Progenitor cell of endocrine pancreas (in vitro differentiated cells): ENCODE data around the gene CARHSP1. TPM values are rescaled to one million over a fixed set of nuclear protein-coding genes. Genes with fewer than 3 reads are reported as not detected.

Source experiments
- DNase-seq: peaks from one replicate; pipeline ENCODE4 v3.0.0; 2021; ENCODE audit warnings: low spot score; ENCODE audit not compliant: unreplicated experiment
- H3K27ac Mint-ChIP-seq: 2 replicates; pipeline ENCODE4 v1.8.0; 2021; ENCODE audit warnings: mild to moderate bottlenecking, moderate library complexity, mixed read lengths
- H3K27me3 Mint-ChIP-seq: 2 replicates; pipeline ENCODE4 v1.8.0; 2021; ENCODE audit warnings: mixed read lengths
- H3K36me3 Mint-ChIP-seq: 2 replicates; pipeline ENCODE4 v1.8.0; 2022; ENCODE audit warnings: mixed read lengths; ENCODE audit not compliant: insufficient read depth
- H3K4me1 Mint-ChIP-seq: 2 replicates; pipeline ENCODE4 v1.8.0; 2021; ENCODE audit warnings: low read depth, mixed read lengths
- H3K4me3 Mint-ChIP-seq: 2 replicates; pipeline ENCODE4 v1.8.0; 2021; ENCODE audit warnings: low read depth, mild to moderate bottlenecking, moderate library complexity, mixed read lengths
- H3K9me3 Mint-ChIP-seq: 2 replicates; pipeline ENCODE4 v1.8.0; 2021; ENCODE audit warnings: low read depth, mixed read lengths
- CTCF ChIP-seq: fragments of 200-600 bp; sonication (generic); IDR thresholded peaks from one replicate; pipeline ENCODE4 v1.5.0; 2021; ENCODE audit warnings: antibody characterized with exemption, mild to moderate bottlenecking; ENCODE audit not compliant: unreplicated experiment
- total RNA-seq: library from RNA; stranded (reverse); gene quantifications from 2 replicates; pipeline ENCODE4 v1.2.1, GENCODE V29; 2021

CARHSP1 gene
- total RNA-seq, 1 donor from 2014 or later = 122 TPM

- Mint-ChIP-seq H3K4me1 (peaks cover 10% of the 10 kb centered on the region), H3K27me3 (no peaks in the 10 kb centered on the region), H3K4me3 (no peak overlapping the region), H3K36me3 (peaks cover 15% of the 10 kb centered on the region), H3K9me3 (no peaks in the 10 kb centered on the region), H3K27ac (no peak overlapping the region)
- no peak for TF ChIP-seq CTCF
- DNase-seq = no peak
These were observed 18.6 kb upstream of the CARHSP1 start for GRCh38 chr16:8887431-8887765.

GRCh38 chr16:8886593-8887430 lies 18.0 kb upstream of the CARHSP1 start:
- no peak for DNase-seq
- peaks cover 13% of the 10 kb centered on the region for H3K36me3 Mint-ChIP-seq

GRCh38 chr16:8885674-8886592 lies 17.1 kb upstream of the CARHSP1 start:
- no peak overlapping the region for H3K4me3 Mint-ChIP-seq
- H3K27me3 Mint-ChIP-seq = no peaks in the 10 kb centered on the region
- DNase-seq = no peak
- peak overlapping the region; percentile 74 for H3K27ac Mint-ChIP-seq
- no peaks in the 10 kb centered on the region for H3K9me3 Mint-ChIP-seq
- peaks cover 10% of the 10 kb centered on the region for H3K4me1 Mint-ChIP-seq
- H3K36me3 Mint-ChIP-seq = peaks cover 7% of the 10 kb centered on the region
- peak; percentile 15 for TF ChIP-seq CTCF

More at GRCh38 chr16:8886593-8887430, 18.0 kb upstream of the CARHSP1 start:
- Mint-ChIP-seq H3K4me1 (peaks cover 10% of the 10 kb centered on the region), H3K9me3 (no peaks in the 10 kb centered on the region), H3K4me3 (no peak overlapping the region), H3K27ac (no peak overlapping the region), H3K27me3 (no peaks in the 10 kb centered on the region)
- no peak for TF ChIP-seq CTCF

GRCh38 chr16:8882725-8883377 lies 14.0 kb upstream of the CARHSP1 start:
- H3K9me3 Mint-ChIP-seq = no peaks in the 10 kb centered on the region
- no peak overlapping the region for H3K4me3 Mint-ChIP-seq
- H3K27me3 Mint-ChIP-seq = no peaks in the 10 kb centered on the region
- peaks cover 4% of the 10 kb centered on the region for H3K36me3 Mint-ChIP-seq
- TF ChIP-seq CTCF = no peak
- H3K4me1 Mint-ChIP-seq = peaks cover 10% of the 10 kb centered on the region
- no peak for DNase-seq
- no peak overlapping the region for H3K27ac Mint-ChIP-seq

- peaks cover 10% of the 10 kb centered on the region for H3K4me1 Mint-ChIP-seq
- H3K9me3 Mint-ChIP-seq = no peaks in the 10 kb centered on the region
- DNase-seq = no peak
- H3K27ac Mint-ChIP-seq = peak within 1 kb of the TSS; percentile 56
- no peak for TF ChIP-seq CTCF
- no peak within 1 kb of the TSS for H3K4me3 Mint-ChIP-seq
- no peaks in the 10 kb centered on the region for H3K27me3 Mint-ChIP-seq
- H3K36me3 Mint-ChIP-seq = peaks cover under 1% of the 10 kb centered on the region
These were observed 13.3 kb upstream of the CARHSP1 start, which contains the start of gene LITAFD for GRCh38 chr16:8882041-8882617. Gene LITAFD (plus strand): TSS chr16:8882351. CDS start chr16:8884356, 2,005 bp downstream.
